Measurements from ENCODE around the gene NKX2-8. TPM values are rescaled to one million over a fixed set of nuclear protein-coding genes. Genes with fewer than 3 reads are reported as not detected.
"Not testable (repeated sequence)": the region's sequence is repeated elsewhere in the genome, so short reads cannot be mapped to it uniquely, and the experiment has no call there.

Gene NKX2-8
- total and polyA plus RNA-seq, 5 experiments from 2014 or later = not detected

DNA sequence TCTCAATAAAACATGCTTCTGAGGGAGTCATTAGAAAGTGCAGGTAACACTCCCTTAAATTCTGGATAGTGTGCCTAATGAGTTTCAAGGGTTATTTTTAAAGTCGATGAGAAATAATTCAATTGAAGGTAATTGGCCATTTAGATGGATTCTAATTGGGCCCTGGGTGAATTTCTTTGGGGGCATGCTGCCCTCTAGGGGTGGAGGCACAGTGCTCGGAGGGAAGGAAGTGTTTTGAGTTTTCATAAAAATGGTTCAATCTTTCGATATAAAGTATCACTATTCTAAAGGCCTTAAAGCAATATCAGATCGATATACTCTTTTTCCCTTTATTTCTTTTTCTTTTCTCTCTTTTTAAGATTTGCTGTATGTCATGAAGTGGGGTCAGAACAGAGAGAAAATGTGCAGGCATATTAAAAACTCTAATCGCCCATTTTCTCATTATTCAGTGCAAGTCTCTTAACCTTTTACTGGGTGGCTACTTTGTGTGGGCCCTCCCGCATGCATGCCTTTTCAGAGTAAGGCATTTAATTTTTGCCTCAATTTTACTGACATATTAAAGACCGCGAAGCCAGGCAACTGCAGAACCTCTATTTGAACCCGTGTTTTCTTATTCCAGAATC lies 25.5 kb downstream of the NKX2-8 start:
- no peaks in the 10 kb centered on the region for H3K4me1 Mint-ChIP-seq
- no peaks in the 10 kb centered on the region for H3K9me3 Mint-ChIP-seq
- no peak overlapping the region for H3K27ac Mint-ChIP-seq
- no peaks in the 10 kb centered on the region for H3K36me3 Mint-ChIP-seq
- no peak for DNase-seq
- POLR2A ChIA-PET = no interaction called here
- ATAC-seq = no peak
- H3K4me3 Mint-ChIP-seq = no peak overlapping the region
- H3K27me3 Mint-ChIP-seq = peaks cover 9 to 26% (median 13%) of the 10 kb centered on the region in 5 donors

GRCh38 chr14:36555998-36556743 lies 26.2 kb downstream of the NKX2-8 start:
- ATAC-seq = no peak
- no peak overlapping the region for H3K27ac Mint-ChIP-seq
- no peaks in the 10 kb centered on the region for H3K9me3 Mint-ChIP-seq
- POLR2A ChIA-PET = no interaction called here
- H3K27me3 Mint-ChIP-seq = peaks cover 8 to 19% (median 9%) of the 10 kb centered on the region in 5 donors
- H3K36me3 Mint-ChIP-seq = no peaks in the 10 kb centered on the region
- H3K4me1 Mint-ChIP-seq = no peaks in the 10 kb centered on the region
- H3K4me3 Mint-ChIP-seq = no peak overlapping the region
- DNase-seq = no peak

DNA sequence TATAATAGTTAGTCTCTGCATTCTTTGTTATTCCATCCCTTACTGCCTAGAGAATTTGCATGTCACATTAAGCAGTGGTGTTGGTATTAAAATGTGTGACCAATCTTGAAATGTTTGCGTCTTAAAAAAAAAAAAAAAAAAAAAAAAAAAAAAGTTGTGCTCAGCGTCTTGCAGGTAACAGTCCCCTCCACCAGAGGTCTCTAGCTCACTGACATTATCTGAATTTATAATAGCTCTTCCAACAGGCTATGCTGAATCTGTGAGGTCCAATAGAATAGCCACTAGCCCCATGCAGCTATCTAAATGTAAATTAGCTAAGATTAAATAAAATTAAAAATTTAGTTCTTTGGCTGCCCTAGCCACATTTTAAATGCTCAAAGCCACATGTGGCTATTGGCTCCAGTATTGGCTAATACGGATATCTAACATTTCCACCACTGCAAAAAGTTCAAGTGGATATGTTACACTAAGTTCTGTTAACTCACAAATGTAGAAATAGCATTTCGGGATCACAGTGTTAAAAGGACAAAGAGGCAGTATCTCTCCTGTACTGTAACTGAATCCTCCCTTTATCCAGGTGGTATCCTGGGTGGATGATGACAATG lies 28.7 kb downstream of the NKX2-8 start:
- DNase-seq (peak in 2 of 10 donors; percentile 4 to 8), ATAC-seq (no peak)
- Mint-ChIP-seq H3K27me3 (peaks cover 0 to 12% (median 7%) of the 10 kb centered on the region in 5 donors), H3K27ac (no peak overlapping the region), H3K9me3 (no peaks in the 10 kb centered on the region), H3K4me3 (no peak overlapping the region), H3K4me1 (no peaks in the 10 kb centered on the region), H3K36me3 (no peaks in the 10 kb centered on the region)
- POLR2A ChIA-PET = no interaction called here

DNA sequence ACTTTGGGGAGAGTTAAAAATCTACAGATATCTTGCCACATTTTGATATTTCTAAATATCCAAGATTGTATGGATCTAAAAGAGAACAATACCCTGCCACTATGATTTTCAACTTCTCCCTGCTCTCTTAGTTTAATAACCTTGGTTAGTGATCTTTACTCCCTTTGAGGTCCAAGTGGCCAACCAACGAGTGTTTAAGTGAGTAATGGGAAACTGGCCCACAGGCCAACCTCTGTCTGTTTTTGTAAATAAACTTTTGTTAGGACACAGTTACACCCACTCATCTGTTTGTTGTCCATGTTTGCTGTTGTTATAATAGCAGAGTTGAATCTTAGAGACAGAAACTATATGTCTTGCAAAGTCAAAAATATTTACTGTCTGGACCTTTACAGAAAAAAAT lies 31.5 kb downstream of the NKX2-8 start:
- POLR2A ChIA-PET = no interaction called here
- Mint-ChIP-seq H3K27me3 (peaks cover 1 to 20% (median 12%) of the 10 kb centered on the region in 5 donors), H3K4me1 (no peaks in the 10 kb centered on the region), H3K36me3 (no peaks in the 10 kb centered on the region), H3K4me3 (no peak overlapping the region), H3K9me3 (no peaks in the 10 kb centered on the region), H3K27ac (no peak overlapping the region)
- DNase-seq (no peak), ATAC-seq (no peak)

DNA sequence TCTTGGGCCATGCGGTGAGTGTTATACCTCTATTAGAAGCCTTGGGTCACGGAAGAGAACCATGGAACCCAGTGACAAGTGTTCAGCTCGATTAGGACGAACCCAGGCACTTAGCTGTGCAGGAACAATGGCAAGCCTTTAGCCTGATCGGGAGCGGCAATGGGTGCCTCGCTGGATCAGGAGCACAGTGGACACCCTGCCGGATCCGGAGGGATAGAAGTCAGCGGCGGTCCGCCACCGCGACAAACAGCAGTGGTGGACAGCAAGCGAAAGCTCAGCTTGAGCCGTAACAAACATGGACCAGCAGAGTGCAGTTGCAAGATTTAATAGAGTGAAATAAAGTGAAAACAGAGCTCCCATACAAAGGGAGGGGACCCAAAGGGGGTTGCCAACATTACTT lies 38.1 kb downstream of the NKX2-8 start:
- DNase-seq, H3K4me3 Mint-ChIP-seq, ATAC-seq, H3K36me3 Mint-ChIP-seq, H3K4me1 Mint-ChIP-seq, H3K9me3 Mint-ChIP-seq, POLR2A ChIA-PET, H3K27ac Mint-ChIP-seq: not testable (repeated sequence)
- H3K27me3 Mint-ChIP-seq = peaks cover 7 to 58% (median 20%) of the 10 kb centered on the region in 5 donors

GRCh38 chr14:36538051-36538450 lies 44.4 kb downstream of the NKX2-8 start:
- Mint-ChIP-seq H3K36me3 (peaks cover 0 to 9% (median 4%) of the 10 kb centered on the region in 3 donors), H3K27me3 (peaks cover 8 to 52% (median 20%) of the 10 kb centered on the region in 5 donors), H3K4me3 (no peak overlapping the region), H3K9me3 (peaks cover 4 to 41% (median 10%) of the 10 kb centered on the region in 9 donors), H3K27ac (no peak overlapping the region), H3K4me1 (no peaks in the 10 kb centered on the region)
- POLR2A ChIA-PET = no interaction called here
- ATAC-seq = no peak
- no peak for DNase-seq

Other genes starting within 250 kb of the NKX2-8 start
- not detected for gene NKX2-1, start 62.4 kb downstream of the NKX2-8 start, total RNA-seq
- gene NKX2-1, start 62.4 kb downstream of the NKX2-8 start, polyA plus RNA-seq = not detected
- gene PAX9, start 79.2 kb upstream of the NKX2-8 start, total RNA-seq = not detected
- not detected for gene PAX9, start 79.2 kb upstream of the NKX2-8 start, polyA plus RNA-seq

Measured in naive thymus-derived CD8-positive, alpha-beta T cell (primary cell).